ENCODE results near the gene RANBP9. TPM values are rescaled to one million over a fixed set of nuclear protein-coding genes. Genes with fewer than 3 reads are reported as not detected.

The RANBP9 gene
- total and polyA plus RNA-seq, 4 experiments from 2014 or later: 3.4 to 52.9 (median 29.9) TPM

DNA sequence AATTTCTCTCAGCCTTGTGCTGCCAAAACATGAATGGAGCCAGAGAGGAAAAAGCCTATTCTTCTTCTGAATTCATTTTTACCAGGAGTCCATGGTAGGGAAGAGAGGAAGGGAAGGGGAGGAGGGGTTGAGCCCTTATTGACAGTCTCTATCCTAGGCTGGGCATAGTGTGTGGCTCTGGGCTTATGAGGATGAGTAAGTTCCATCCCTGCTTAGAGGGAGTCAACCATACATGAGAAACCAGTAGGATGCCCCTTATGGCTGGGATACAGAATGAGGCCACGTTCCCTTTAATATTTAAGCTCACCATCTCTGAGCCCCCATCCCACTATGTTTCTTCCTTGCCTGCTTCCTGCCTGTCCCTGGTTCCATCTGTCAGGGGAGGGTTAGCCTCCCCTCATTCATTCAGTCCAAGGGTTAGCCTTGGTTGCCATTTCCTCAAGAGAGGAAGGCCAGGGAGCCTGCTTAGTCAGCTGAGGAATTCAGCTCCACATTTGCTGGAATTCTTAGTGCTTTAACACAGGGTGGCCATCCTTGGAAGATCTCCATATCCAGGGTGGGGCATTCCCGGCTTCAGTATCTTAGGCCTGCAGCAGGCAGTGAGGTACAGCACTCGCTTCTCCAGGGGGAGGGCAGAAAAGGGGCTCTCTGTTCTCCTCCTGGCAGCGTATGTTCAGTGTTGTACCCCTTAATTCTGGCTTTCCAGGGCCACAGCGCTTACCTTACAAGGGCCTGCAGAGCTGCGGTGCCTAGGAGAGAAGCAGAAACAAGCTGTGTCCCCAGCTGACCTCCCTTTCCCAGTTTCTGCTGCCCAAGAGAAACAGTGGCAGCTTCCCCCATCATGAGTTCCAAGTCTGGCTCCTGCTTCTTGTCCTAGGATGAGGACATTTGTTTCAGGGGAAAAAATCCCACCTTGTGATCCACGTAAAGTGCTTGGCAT, 124.8 kb downstream of the RANBP9 start:
- H3K4me3 ChIP-seq (ENCODE audit: low read length in 2 of 2): no peak overlapping the region
- H3K27me3 ChIP-seq (ENCODE audit: insufficient read depth, low read length): no peaks in the 10 kb centered on the region
- no peaks in the 10 kb centered on the region for H3K4me1 ChIP-seq (ENCODE audit: insufficient read depth, low read length)
- H3K9me3 ChIP-seq (ENCODE audit: control insufficient read depth in 1 of 2, low read length in 2 of 2): no peaks in the 10 kb centered on the region
- ChIA-PET POLR2A (ENCODE audit: partially characterized antibody) (interaction anchor here (2.7 kb wide), 1 partner anchor 12 kb away, joined by 7 read pairs; the partner anchor contains the start of gene SIRT5), CTCF (ENCODE audit: partially characterized antibody) (interaction anchor here (1.3 kb wide), 1 partner anchor 12 kb away, joined by 3 read pairs; no protein-coding TSS in a partner anchor)
- Mint-ChIP-seq H3K4me3 (no peak overlapping the region), H3K36me3 (peaks cover 20 to 49% of the 10 kb centered on the region in 2 donors), H3K4me1 (peaks cover 0 to 2% (median 0%) of the 10 kb centered on the region in 4 donors), H3K27ac (peak overlapping the region in 2 of 7 donors; percentile 14 to 58), H3K9me3 (no peaks in the 10 kb centered on the region), H3K27me3 (no peaks in the 10 kb centered on the region)
- no peak overlapping the region for H3K27ac ChIP-seq (ENCODE audit: low read depth, low read length)
- H3K36me3 ChIP-seq (ENCODE audit: insufficient read depth, low read length): peaks cover 11% of the 10 kb centered on the region
- no peak for DNase-seq
- intact Hi-C loops (cut with micrococcal nuclease): no loop called here

DNA sequence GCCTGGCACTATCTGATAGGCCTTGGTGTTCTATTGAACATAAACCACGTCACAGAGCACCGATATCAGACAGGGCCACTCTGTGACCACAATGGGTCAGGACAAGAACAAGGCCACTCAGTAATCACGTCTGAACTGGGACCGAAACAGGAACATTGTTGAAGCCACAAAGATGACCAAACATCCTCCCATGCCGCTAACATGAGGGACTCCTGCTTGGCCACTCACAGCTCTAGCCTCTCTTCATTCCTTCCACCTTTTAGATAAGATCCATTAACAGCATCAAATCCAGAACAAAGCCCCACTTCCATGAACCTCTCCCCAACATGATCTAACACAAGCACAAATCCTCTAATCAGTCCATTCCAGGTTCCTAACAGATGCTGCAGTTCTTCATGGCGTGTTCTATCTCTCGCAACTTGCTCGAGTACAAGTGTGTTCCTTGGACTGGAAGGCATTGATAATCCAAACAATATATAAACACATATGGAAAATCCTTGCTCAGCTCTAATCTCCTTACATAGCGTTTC, 129.9 kb downstream of the RANBP9 start:
- Mint-ChIP-seq H3K27me3 (no peaks in the 10 kb centered on the region), H3K36me3 (peaks cover 34% of the 10 kb centered on the region in 2 donors), H3K4me3 (no peak overlapping the region), H3K27ac (peak overlapping the region in 1 of 7 donors; percentile 71), H3K4me1 (peaks cover 0 to 3% (median under 1%) of the 10 kb centered on the region in 4 donors), H3K9me3 (no peaks in the 10 kb centered on the region)
- POLR2A ChIA-PET (ENCODE audit: partially characterized antibody): no interaction called here
- CTCF ChIA-PET (ENCODE audit: partially characterized antibody): no interaction called here
- no peak overlapping the region for H3K27ac ChIP-seq (ENCODE audit: low read depth, low read length)
- H3K36me3 ChIP-seq (ENCODE audit: insufficient read depth, low read length): no peaks in the 10 kb centered on the region
- no peak for DNase-seq
- no peaks in the 10 kb centered on the region for H3K4me1 ChIP-seq (ENCODE audit: insufficient read depth, low read length)
- H3K27me3 ChIP-seq (ENCODE audit: insufficient read depth, low read length): no peaks in the 10 kb centered on the region
- no peaks in the 10 kb centered on the region for H3K9me3 ChIP-seq (ENCODE audit: control insufficient read depth in 1 of 2, low read length in 2 of 2)
- intact Hi-C loops (cut with micrococcal nuclease): no loop called here
- no peak overlapping the region for H3K4me3 ChIP-seq (ENCODE audit: low read length in 2 of 2)

GRCh38 chr6:13579911-13580310, 131.7 kb downstream of the RANBP9 start:
- H3K4me1 Mint-ChIP-seq: peaks cover 12 to 14% (median 12%) of the 10 kb centered on the region in 4 donors
- no peaks in the 10 kb centered on the region for H3K36me3 ChIP-seq (ENCODE audit: insufficient read depth, low read length)
- ChIA-PET CTCF (ENCODE audit: partially characterized antibody) (interaction anchor here (0.6 kb wide), 1 partner anchor 189 kb away, joined by 3 read pairs; no protein-coding TSS in a partner anchor), POLR2A (ENCODE audit: partially characterized antibody) (no interaction called here)
- no peaks in the 10 kb centered on the region for H3K9me3 ChIP-seq (ENCODE audit: control insufficient read depth in 1 of 2, low read length in 2 of 2)
- no peak for DNase-seq
- H3K9me3 Mint-ChIP-seq: no peaks in the 10 kb centered on the region
- peaks cover 28 to 29% of the 10 kb centered on the region in 2 donors for H3K36me3 Mint-ChIP-seq
- H3K27me3 Mint-ChIP-seq: no peaks in the 10 kb centered on the region
- no peak overlapping the region for H3K27ac Mint-ChIP-seq
- no peaks in the 10 kb centered on the region for H3K27me3 ChIP-seq (ENCODE audit: insufficient read depth, low read length)
- H3K4me3 Mint-ChIP-seq: no peak overlapping the region
- no peak overlapping the region for H3K4me3 ChIP-seq (ENCODE audit: low read length in 2 of 2)
- peaks cover 8% of the 10 kb centered on the region for H3K4me1 ChIP-seq (ENCODE audit: insufficient read depth, low read length)
- no peak overlapping the region for H3K27ac ChIP-seq (ENCODE audit: low read depth, low read length)
- intact Hi-C loops (cut with micrococcal nuclease): no loop called here

- H3K27me3 Mint-ChIP-seq: no peaks in the 10 kb centered on the region
- Histone ChIP-seq H3K4me3 (ENCODE audit: low read length in 2 of 2) (no peak overlapping the region), H3K36me3 (ENCODE audit: insufficient read depth, low read length) (no peaks in the 10 kb centered on the region), H3K27me3 (ENCODE audit: insufficient read depth, low read length) (no peaks in the 10 kb centered on the region), H3K27ac (ENCODE audit: low read depth, low read length) (no peak overlapping the region), H3K4me1 (ENCODE audit: insufficient read depth, low read length) (peaks cover 16% of the 10 kb centered on the region), H3K9me3 (ENCODE audit: control insufficient read depth in 1 of 2, low read length in 2 of 2) (no peaks in the 10 kb centered on the region)
- H3K9me3 Mint-ChIP-seq: no peaks in the 10 kb centered on the region
- DNase-seq: no peak
- H3K4me1 Mint-ChIP-seq: peaks cover 13 to 30% (median 20%) of the 10 kb centered on the region in 4 donors
- ChIA-PET CTCF (ENCODE audit: partially characterized antibody) (interaction anchor here (0.9 kb wide), 1 partner anchor 124 kb away, joined by 3 read pairs; no protein-coding TSS in a partner anchor), POLR2A (ENCODE audit: partially characterized antibody) (no interaction called here)
- peak overlapping the region in 2 of 7 donors; percentile 37 to 61 for H3K27ac Mint-ChIP-seq
- intact Hi-C loops (cut with micrococcal nuclease): no loop called here
- H3K4me3 Mint-ChIP-seq: no peak overlapping the region
- H3K36me3 Mint-ChIP-seq: peaks cover 23 to 24% of the 10 kb centered on the region in 2 donors
Measured at GRCh38 chr6:13577926-13578325, 133.7 kb downstream of the RANBP9 start.

DNA sequence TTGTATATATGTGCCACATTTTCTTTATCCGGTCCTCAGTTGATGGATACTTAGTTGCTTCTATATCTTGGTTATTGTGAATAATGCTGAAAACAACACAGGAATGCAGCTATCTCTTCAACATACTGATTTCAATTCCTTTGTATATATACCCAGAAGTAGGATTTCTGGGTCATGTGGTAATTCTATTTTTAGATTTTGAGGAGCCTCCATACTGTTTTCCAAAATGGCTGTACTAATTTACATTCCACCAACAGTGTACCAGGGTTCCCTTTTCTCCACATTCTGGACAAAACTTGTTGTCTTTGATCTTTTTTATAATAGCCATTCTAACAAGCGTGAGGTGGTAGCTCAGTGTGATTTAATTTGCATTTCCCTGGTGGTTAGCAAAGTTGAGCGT, 135.6 kb downstream of the RANBP9 start:
- Mint-ChIP-seq H3K9me3 (no peaks in the 10 kb centered on the region), H3K36me3 (peaks cover 12 to 15% of the 10 kb centered on the region in 2 donors), H3K4me3 (peak overlapping the region in 5 of 8 donors; percentile 46 to 77 (median 63)), H3K27ac (peak overlapping the region in 6 of 7 donors; percentile 5 to 98 (median 68)), H3K27me3 (no peaks in the 10 kb centered on the region), H3K4me1 (peaks cover 13 to 40% (median 24%) of the 10 kb centered on the region in 4 donors)
- ChIA-PET POLR2A (ENCODE audit: partially characterized antibody) (interaction anchor here (1.5 to 3.0 kb wide), 5 partner anchors 28 to 248 kb away, joined by 4 to 90 read pairs (median 38); partner anchors contain the start of genes GFOD1, NOL7, RANBP9 and TBC1D7), CTCF (ENCODE audit: partially characterized antibody) (interaction anchor here (0.7 to 6.6 kb wide), 13 partner anchors 13 to 245 kb away, joined by 3 to 74 read pairs (median 5); partner anchors contain the start of gene NOL7)
- H3K27ac ChIP-seq (ENCODE audit: low read depth, low read length): no peak overlapping the region
- H3K36me3 ChIP-seq (ENCODE audit: insufficient read depth, low read length): no peaks in the 10 kb centered on the region
- no peaks in the 10 kb centered on the region for H3K9me3 ChIP-seq (ENCODE audit: control insufficient read depth in 1 of 2, low read length in 2 of 2)
- peaks cover 16% of the 10 kb centered on the region for H3K4me1 ChIP-seq (ENCODE audit: insufficient read depth, low read length)
- intact Hi-C loops (cut with micrococcal nuclease): no loop called here
- no peaks in the 10 kb centered on the region for H3K27me3 ChIP-seq (ENCODE audit: insufficient read depth, low read length)
- H3K4me3 ChIP-seq (ENCODE audit: low read length in 2 of 2): no peak overlapping the region
- DNase-seq: no peak

- no peaks in the 10 kb centered on the region for H3K36me3 ChIP-seq (ENCODE audit: insufficient read depth, low read length)
- H3K36me3 Mint-ChIP-seq: peaks cover 6 to 11% of the 10 kb centered on the region in 2 donors
- intact Hi-C loops (cut with micrococcal nuclease): loop anchor here (1.0 to 2.0 kb wide), 5 partner anchors 121 to 1669 kb away; partner anchors contain the start of gene TBC1D7
- no peak for DNase-seq
- POLR2A ChIA-PET (ENCODE audit: partially characterized antibody): interaction anchor here (0.6 to 3.0 kb wide), 21 partner anchors 13 to 499 kb away, joined by 3 to 90 read pairs (median 5); partner anchors contain the start of genes GFOD1, MCUR1, NOL7 and RANBP9
- peaks cover 16% of the 10 kb centered on the region for H3K4me1 ChIP-seq (ENCODE audit: insufficient read depth, low read length)
- H3K9me3 ChIP-seq (ENCODE audit: control insufficient read depth in 1 of 2, low read length in 2 of 2): no peaks in the 10 kb centered on the region
- no peaks in the 10 kb centered on the region for H3K27me3 Mint-ChIP-seq
- CTCF ChIA-PET (ENCODE audit: partially characterized antibody): interaction anchor here (0.6 to 6.6 kb wide), 38 partner anchors 10 to 546 kb away, joined by 3 to 74 read pairs (median 4); partner anchors contain the start of genes MCUR1, NOL7 and TBC1D7
- H3K27ac Mint-ChIP-seq: peak overlapping the region; percentile 96 to 99 (median 98)
- H3K4me3 Mint-ChIP-seq: peak overlapping the region; percentile 92 to 98 (median 96)
- H3K9me3 Mint-ChIP-seq: no peaks in the 10 kb centered on the region
- peak overlapping the region; percentile 89 for H3K27ac ChIP-seq (ENCODE audit: low read depth, low read length)
- H3K4me3 ChIP-seq (ENCODE audit: low read length in 2 of 2): peak overlapping the region in 1 of 2 donors; percentile 86
- peaks cover 13 to 40% (median 24%) of the 10 kb centered on the region in 4 donors for H3K4me1 Mint-ChIP-seq
- H3K27me3 ChIP-seq (ENCODE audit: insufficient read depth, low read length): no peaks in the 10 kb centered on the region
Measured at GRCh38 chr6:13575377-13575775, 136.3 kb downstream of the RANBP9 start.
